ENCODE results near the gene TRPC4AP.

TRPC4AP gene

DNA sequence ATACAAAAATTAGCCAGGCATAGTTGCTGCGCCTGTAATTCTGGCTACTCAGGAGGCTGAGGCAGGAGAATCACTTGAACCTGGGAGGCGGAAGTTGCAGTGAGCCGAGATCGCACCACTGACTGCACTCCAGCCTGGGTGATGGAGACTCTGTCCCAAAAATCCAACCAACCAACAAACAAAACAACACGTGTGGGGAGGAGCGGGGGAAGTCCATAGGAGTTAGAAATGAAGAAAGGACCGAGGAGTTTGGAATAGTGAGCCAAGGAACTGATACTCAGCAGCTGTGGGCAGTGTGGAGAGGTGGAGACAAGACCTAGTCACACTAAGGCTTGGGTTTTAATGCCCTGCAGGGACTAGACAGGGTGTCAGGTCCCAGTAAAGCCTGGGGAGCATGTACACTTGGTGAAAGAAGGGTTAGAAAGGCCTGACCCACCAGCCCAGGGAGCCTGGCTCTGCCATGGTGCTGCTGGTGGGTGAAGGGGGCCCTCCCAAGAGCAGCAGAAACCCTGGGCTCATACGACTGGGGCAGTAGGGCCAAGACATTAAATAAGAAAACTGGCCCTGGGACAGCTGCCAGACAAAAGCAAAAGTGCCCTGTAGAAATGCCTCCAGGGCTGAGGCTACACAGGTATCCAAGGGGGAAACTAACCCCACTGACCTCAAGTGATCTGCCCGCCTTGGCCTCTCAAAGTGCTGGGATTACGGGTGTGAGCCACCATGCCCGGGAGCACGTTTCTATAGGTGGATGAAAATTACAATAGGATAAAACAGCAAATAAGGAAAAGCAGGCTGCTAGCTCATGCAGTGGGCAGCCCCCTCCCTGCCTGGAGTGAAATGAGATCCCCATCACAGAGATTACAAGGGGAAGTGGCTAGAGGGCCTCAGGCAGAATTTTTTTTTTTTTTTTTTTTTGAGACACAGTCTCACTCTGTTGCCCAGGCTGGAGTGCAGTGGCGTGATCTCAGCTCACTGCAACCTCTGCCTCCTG, 78.9 kb downstream of the TRPC4AP start:
- Histone ChIP-seq H3K27me3 (ENCODE audit: insufficient read depth, low read depth, severe bottlenecking) (no peaks in the 10 kb centered on the region), H3K36me3 (peaks cover 45% of the 10 kb centered on the region), H3K9me3 (ENCODE audit: severe bottlenecking) (no peaks in the 10 kb centered on the region), H3K27ac (no peak overlapping the region), H3K4me3 (ENCODE audit: low read depth, low read length) (no peak overlapping the region)
- no peak for DNase-seq
- TF ChIP-seq, protein P1, sequence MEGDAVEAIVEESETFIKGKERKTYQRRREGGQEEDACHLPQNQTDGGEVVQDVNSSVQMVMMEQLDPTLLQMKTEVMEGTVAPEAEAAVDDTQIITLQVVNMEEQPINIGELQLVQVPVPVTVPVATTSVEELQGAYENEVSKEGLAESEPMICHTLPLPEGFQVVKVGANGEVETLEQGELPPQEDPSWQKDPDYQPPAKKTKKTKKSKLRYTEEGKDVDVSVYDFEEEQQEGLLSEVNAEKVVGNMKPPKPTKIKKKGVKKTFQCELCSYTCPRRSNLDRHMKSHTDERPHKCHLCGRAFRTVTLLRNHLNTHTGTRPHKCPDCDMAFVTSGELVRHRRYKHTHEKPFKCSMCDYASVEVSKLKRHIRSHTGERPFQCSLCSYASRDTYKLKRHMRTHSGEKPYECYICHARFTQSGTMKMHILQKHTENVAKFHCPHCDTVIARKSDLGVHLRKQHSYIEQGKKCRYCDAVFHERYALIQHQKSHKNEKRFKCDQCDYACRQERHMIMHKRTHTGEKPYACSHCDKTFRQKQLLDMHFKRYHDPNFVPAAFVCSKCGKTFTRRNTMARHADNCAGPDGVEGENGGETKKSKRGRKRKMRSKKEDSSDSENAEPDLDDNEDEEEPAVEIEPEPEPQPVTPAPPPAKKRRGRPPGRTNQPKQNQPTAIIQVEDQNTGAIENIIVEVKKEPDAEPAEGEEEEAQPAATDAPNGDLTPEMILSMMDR (IDR thresholded peaks at IDR 0.05; ENCODE audit: low read depth, low read length) = no peak

GRCh38 chr20:35012227-35013069, 80.2 kb downstream of the TRPC4AP start:
- Histone ChIP-seq H3K36me3 (peaks cover 54% of the 10 kb centered on the region), H3K27me3 (ENCODE audit: insufficient read depth, low read depth, severe bottlenecking) (no peaks in the 10 kb centered on the region), H3K4me3 (ENCODE audit: low read depth, low read length) (no peak overlapping the region), H3K9me3 (ENCODE audit: severe bottlenecking) (no peaks in the 10 kb centered on the region), H3K27ac (no peak overlapping the region)
- no peak for DNase-seq
- TF ChIP-seq, protein P1 (IDR thresholded peaks at IDR 0.05; ENCODE audit: low read depth, low read length) = no peak

GRCh38 chr20:35011589-35012226, 80.9 kb downstream of the TRPC4AP start:
- Histone ChIP-seq H3K27me3 (ENCODE audit: insufficient read depth, low read depth, severe bottlenecking) (no peaks in the 10 kb centered on the region), H3K9me3 (ENCODE audit: severe bottlenecking) (no peaks in the 10 kb centered on the region), H3K27ac (no peak overlapping the region), H3K36me3 (peaks cover 62% of the 10 kb centered on the region), H3K4me3 (ENCODE audit: low read depth, low read length) (no peak overlapping the region)
- DNase-seq = no peak
- TF ChIP-seq, protein P1 (IDR thresholded peaks at IDR 0.05; ENCODE audit: low read depth, low read length) = no peak

DNA sequence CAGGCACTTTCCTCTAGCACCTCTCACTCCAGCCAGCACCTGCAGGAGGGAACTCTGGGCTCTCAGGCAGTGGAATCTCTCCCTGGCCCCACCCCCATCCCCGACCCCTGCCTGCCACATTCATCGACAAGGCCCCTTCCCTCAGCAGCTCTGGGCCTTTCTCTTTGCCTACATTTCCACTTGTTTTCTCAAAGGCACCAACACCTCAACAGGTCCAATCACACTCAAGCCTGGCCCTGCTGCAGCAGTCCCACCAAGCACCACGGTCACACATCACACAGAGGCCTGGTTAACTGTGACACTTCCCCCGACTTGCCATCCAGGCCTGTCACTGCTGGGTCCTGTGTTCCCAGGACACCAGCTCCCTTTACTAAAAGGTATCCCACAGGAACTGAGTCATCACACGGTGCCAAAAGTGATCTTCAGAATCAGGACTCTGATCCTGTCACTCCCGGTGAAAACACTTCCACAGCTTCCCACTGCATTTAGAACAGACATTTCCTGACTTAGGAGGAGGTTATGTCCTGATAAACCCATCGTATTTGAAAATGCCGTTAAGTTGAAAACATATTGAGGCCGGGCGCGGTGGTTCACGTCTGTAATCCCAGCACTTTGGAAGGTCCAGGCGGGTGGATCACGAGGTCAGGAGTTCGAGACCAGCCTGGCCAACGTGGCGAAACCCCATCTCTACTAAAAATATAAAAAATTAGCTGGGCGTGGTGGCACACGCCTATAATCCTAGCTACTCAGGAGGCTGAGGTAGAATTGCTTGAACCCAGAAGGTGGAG, 82.0 kb downstream of the TRPC4AP start:
- H3K27ac ChIP-seq = no peak overlapping the region
- no peaks in the 10 kb centered on the region for H3K9me3 ChIP-seq (ENCODE audit: severe bottlenecking)
- TF ChIP-seq, protein P1 (IDR thresholded peaks at IDR 0.05; ENCODE audit: low read depth, low read length) = no peak
- no peak overlapping the region for H3K4me3 ChIP-seq (ENCODE audit: low read depth, low read length)
- no peaks in the 10 kb centered on the region for H3K27me3 ChIP-seq (ENCODE audit: insufficient read depth, low read depth, severe bottlenecking)
- DNase-seq = no peak
- peaks cover 68% of the 10 kb centered on the region for H3K36me3 ChIP-seq

All from WERI-Rb-1 (cell line).